LNCaP clone FGC (cell line): ENCODE data around the gene BMPR1A.

ENCODE experiments used
- DNase-seq: peaks from one replicate; pipeline ENCODE4 v3.0.0-alpha.2; 2011; ENCODE audit warnings: low read depth
- H3K4me3 ChIP-seq: 2 replicates; pipeline ENCODE4 v1.5.1; 2011; ENCODE audit warnings: mild to moderate bottlenecking, low read depth, low read length, control low read depth
- TF ChIP-seq, protein P1 (sequence below): IDR thresholded peaks from 2 replicates; pipeline ENCODE4 v1.5.1; 2012; ENCODE audit warnings: mild to moderate bottlenecking; ENCODE audit not compliant: control insufficient read depth, insufficient read depth; ENCODE audit errors: extremely low read depth

Gene BMPR1A

GRCh38 chr10:86815035-86815617 is 58.7 kb downstream of the BMPR1A start:
- DNase-seq, result no peak
- TF ChIP-seq, protein P1, sequence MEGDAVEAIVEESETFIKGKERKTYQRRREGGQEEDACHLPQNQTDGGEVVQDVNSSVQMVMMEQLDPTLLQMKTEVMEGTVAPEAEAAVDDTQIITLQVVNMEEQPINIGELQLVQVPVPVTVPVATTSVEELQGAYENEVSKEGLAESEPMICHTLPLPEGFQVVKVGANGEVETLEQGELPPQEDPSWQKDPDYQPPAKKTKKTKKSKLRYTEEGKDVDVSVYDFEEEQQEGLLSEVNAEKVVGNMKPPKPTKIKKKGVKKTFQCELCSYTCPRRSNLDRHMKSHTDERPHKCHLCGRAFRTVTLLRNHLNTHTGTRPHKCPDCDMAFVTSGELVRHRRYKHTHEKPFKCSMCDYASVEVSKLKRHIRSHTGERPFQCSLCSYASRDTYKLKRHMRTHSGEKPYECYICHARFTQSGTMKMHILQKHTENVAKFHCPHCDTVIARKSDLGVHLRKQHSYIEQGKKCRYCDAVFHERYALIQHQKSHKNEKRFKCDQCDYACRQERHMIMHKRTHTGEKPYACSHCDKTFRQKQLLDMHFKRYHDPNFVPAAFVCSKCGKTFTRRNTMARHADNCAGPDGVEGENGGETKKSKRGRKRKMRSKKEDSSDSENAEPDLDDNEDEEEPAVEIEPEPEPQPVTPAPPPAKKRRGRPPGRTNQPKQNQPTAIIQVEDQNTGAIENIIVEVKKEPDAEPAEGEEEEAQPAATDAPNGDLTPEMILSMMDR, result no peak

DNA sequence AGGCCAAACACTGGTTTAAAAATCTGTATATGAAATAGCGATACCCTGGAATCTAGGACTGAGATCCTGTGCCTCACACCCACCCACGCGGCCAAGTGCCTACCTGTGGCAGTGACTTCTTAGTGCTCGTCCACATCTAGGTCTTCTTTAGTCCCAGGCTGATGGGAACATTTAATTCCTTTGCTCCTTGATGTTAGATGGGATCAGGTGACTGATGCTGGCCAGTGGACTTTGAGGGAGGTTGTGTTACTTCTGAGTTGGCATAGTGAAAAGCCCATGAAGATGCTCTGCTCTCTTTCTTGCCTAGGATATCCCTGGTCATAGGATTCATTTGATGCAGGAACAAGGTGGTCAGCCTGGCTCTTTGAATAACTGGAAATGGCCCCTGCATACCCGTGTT is 59.2 kb downstream of the BMPR1A start:
- no peak for DNase-seq
- H3K4me3 ChIP-seq, result no peak overlapping the region
- TF ChIP-seq, protein P1, result no peak

More at GRCh38 chr10:86815035-86815617, 58.7 kb downstream of the BMPR1A start:
- no peak overlapping the region for H3K4me3 ChIP-seq

- no peak for DNase-seq
- TF ChIP-seq, protein P1, result no peak
- no peak overlapping the region for H3K4me3 ChIP-seq
Measured at GRCh38 chr10:86817246-86817645, 60.8 kb downstream of the BMPR1A start.

DNA sequence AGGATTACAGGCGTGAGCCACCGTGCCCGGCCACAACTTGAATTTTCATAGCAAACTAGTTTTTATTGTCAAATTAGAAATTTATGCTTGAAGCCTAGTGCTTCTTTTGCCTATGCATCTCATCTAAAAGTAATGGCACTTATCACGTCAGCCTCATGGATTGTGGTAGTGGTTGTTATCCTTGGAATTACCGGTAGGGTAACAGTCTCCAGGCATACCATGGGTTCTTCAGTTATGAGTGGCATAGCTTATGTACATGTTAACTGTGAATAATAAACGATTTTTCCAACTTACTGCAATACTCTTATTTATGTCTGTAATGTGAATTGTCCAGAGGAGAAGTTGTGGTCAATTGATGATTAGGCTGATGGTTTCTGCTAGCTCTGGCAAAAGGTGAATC is 63.1 kb downstream of the BMPR1A start:
- DNase-seq, result no peak
- TF ChIP-seq, protein P1, result no peak
- no peak overlapping the region for H3K4me3 ChIP-seq

GRCh38 chr10:86820509-86820908 is 64.1 kb downstream of the BMPR1A start:
- no peak overlapping the region for H3K4me3 ChIP-seq
- TF ChIP-seq, protein P1, result no peak
- no peak for DNase-seq

DNA sequence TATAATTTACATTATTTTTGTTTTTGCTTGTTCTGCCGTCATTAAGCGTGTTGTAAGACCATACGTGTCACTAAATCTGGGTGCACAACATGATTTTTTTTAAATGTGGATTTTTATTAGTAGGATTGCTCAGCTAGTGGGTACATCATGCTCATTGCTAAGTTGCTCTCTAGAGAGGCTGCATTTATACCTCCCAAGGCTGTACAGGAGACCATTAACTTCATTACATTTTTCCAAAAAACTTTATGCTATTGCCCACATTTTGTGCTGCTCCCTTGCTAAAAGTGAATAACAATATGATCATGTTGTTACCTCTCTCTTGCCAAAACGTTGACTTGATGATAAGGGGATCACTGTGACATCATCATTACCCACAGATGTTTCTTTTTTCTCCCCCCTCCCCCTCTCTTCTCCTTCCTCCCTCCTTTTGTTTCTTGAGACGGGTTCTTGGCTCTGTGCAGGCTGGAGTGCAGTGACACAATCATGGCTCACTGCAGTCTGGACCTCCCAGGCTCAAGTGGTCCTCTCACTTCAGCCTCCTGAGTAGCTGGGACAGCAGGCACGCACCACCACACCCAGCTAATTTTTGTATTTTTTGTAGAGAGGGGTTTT is 65.1 kb downstream of the BMPR1A start:
- TF ChIP-seq, protein P1, result no peak

GRCh38 chr10:86823565-86823964 is 67.1 kb downstream of the BMPR1A start:
- no peak overlapping the region for H3K4me3 ChIP-seq
- DNase-seq, result no peak
- TF ChIP-seq, protein P1, result no peak

More for the DNA sequence above, 65.1 kb downstream of the BMPR1A start:
- no peak for DNase-seq
- no peak overlapping the region for H3K4me3 ChIP-seq
